Globus pallidus (tissue), 1 donor: Measurements from ENCODE around the gene TSR3.

Experiments used
- DNase-seq: peaks from one replicate; pipeline ENCODE4 v3.0.0-alpha.2; 2015; ENCODE audit warnings: low spot score

The TSR3 gene

GRCh38 chr16:1351215-1351581 is 480 bp downstream of the TSR3 start:
- no peak for DNase-seq

- DNase-seq, result no peak
Measured at GRCh38 chr16:1350691-1351090, 987 bp downstream of the TSR3 start.

- DNase-seq, result no peak
Measured at GRCh38 chr16:1349951-1350350, 1.7 kb downstream of the TSR3 start.

- DNase-seq, result no peak
Measured at GRCh38 chr16:1349351-1349750, 2.3 kb downstream of the TSR3 start.

- DNase-seq, result no peak
Measured at GRCh38 chr16:1348926-1349325, 2.8 kb downstream of the TSR3 start.

GRCh38 chr16:1348441-1348840 is 3.2 kb downstream of the TSR3 start:
- no peak for DNase-seq

- DNase-seq, result no peak
Measured at GRCh38 chr16:1347962-1348361, 3.7 kb downstream of the TSR3 start.

GRCh38 chr16:1347286-1347855 is 4.3 kb downstream of the TSR3 start:
- no peak for DNase-seq

- DNase-seq, result no peak
Measured at GRCh38 chr16:1346422-1347285, 5.0 kb downstream of the TSR3 start.

GRCh38 chr16:1345651-1346421 is 5.8 kb downstream of the TSR3 start:
- DNase-seq, result no peak

- no peak for DNase-seq
Measured at GRCh38 chr16:1345087-1345486, 6.6 kb downstream of the TSR3 start.

GRCh38 chr16:1344499-1344898 is 7.2 kb downstream of the TSR3 start:
- DNase-seq, result no peak

GRCh38 chr16:1343428-1344242 is 8.0 kb downstream of the TSR3 start:
- DNase-seq, result no peak

GRCh38 chr16:1342526-1343427 is 8.9 kb downstream of the TSR3 start:
- peak; percentile 83 for DNase-seq

GRCh38 chr16:1341495-1342420 is 9.9 kb downstream of the TSR3 start:
- no peak for DNase-seq

GRCh38 chr16:1340730-1341494 is 10.8 kb downstream of the TSR3 start:
- DNase-seq, result no peak

GRCh38 chr16:1338855-1339675 is 12.6 kb downstream of the TSR3 start:
- DNase-seq, result no peak

- no peak for DNase-seq
Measured at GRCh38 chr16:1338119-1338730, 13.5 kb downstream of the TSR3 start.
